ENCODE measurements around the gene MTHFD1L. TPM values are rescaled to one million over a fixed set of nuclear protein-coding genes. Genes with fewer than 3 reads are reported as not detected.

The MTHFD1L gene
- total and polyA plus RNA-seq, 9 of the 15 experiments (the other 6 are each of a cell fraction or from before 2014, with no cell fraction given): 20.9 to 128 (median 61.0) TPM

- TF ChIP-seq THAP12 (CRISPR knock-in tag; IDR thresholded peaks at IDR 0.05) (no peak), TCF7 (IDR thresholded peaks at IDR 0.05; ENCODE audit: borderline replicate concordance) (no peak), HNRNPUL1 (IDR thresholded peaks at IDR 0.05; ENCODE audit: low read length) (no peak), CHAMP1 (IDR thresholded peaks at IDR 0.05) (no peak), FOXK2 (conservative IDR thresholded peaks at IDR 0.05 in 1 of 2, IDR thresholded peaks at IDR 0.05 in 1 of 2; ENCODE audit: low read depth in 2 of 2) (no peak), PRPF4 (IDR thresholded peaks at IDR 0.05; ENCODE audit: insufficient read depth, low read depth, low read length, poor library complexity, severe bottlenecking) (no peak)
Measured at GRCh38 chr6:151068761-151069312, 203.3 kb downstream of the MTHFD1L start (continued).

Data from K562 (cell line).